ENCODE measurements around the gene EXOC3L1. TPM values are rescaled to one million over a fixed set of nuclear protein-coding genes. Genes with fewer than 3 reads are reported as not detected.

The EXOC3L1 gene
- total RNA-seq, 2 experiments from 2014 or later: not detected

DNA sequence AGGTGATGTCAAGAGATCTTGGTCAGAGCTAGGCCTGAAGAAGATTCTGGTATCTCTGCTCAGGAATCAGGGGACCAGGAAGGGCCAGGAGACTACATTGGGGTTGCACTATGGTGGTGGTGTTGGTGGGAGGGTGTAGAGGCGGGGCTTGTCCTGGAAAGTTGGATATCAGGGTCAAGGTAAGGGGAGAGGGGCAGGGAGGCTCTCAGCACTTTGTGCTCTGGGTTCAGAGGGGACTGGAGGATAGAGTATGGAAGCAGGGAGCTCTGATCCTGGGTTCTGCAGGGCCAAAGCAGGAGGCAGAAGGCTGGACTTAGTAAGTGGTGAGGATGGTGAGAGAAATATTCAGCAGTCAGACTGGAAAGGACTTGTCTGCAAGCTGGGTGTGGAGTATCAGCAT, 16.6 kb downstream of the EXOC3L1 start:
- H3K4me1 ChIP-seq (ENCODE audit: insufficient read depth, low read length, poor library complexity, severe bottlenecking): peaks cover 28% of the 10 kb centered on the region
- H3K4me3 ChIP-seq (ENCODE audit: low read depth, low read length, poor library complexity, severe bottlenecking): no peak overlapping the region
- H4K20me1 ChIP-seq (ENCODE audit: insufficient read depth, low read length): no peaks in the 10 kb centered on the region
- intact Hi-C loops (cut with micrococcal nuclease; ENCODE audit: unreplicated experiment): no loop called here
- no peaks in the 10 kb centered on the region for H3K79me2 ChIP-seq (ENCODE audit: insufficient read depth, low read depth, low read length)
- H2AFZ ChIP-seq (ENCODE audit: low read length): no peak overlapping the region
- DNase-seq (ENCODE audit: low spot score): no peak
- no peak overlapping the region for H3K4me2 ChIP-seq (ENCODE audit: low read length)
- H3K9me3 ChIP-seq (ENCODE audit: low read length): no peaks in the 10 kb centered on the region
- H3K36me3 ChIP-seq (ENCODE audit: insufficient read depth, low read length): no peaks in the 10 kb centered on the region
- no peaks in the 10 kb centered on the region for H3K9me2 ChIP-seq (ENCODE audit: insufficient read depth, low read length)
- ChIA-PET POLR2A (interaction anchor here (0.6 kb wide), 1 partner anchor 118 kb away, joined by 6 read pairs; no protein-coding TSS in a partner anchor), CTCF (ENCODE audit: unreplicated experiment) (no interaction called here)
- no peak for TF ChIP-seq EZH2phosphoT487 (IDR thresholded peaks at IDR 0.05; ENCODE audit: borderline replicate concordance, low read depth, low read length)
- TF ChIP-seq, protein P1, sequence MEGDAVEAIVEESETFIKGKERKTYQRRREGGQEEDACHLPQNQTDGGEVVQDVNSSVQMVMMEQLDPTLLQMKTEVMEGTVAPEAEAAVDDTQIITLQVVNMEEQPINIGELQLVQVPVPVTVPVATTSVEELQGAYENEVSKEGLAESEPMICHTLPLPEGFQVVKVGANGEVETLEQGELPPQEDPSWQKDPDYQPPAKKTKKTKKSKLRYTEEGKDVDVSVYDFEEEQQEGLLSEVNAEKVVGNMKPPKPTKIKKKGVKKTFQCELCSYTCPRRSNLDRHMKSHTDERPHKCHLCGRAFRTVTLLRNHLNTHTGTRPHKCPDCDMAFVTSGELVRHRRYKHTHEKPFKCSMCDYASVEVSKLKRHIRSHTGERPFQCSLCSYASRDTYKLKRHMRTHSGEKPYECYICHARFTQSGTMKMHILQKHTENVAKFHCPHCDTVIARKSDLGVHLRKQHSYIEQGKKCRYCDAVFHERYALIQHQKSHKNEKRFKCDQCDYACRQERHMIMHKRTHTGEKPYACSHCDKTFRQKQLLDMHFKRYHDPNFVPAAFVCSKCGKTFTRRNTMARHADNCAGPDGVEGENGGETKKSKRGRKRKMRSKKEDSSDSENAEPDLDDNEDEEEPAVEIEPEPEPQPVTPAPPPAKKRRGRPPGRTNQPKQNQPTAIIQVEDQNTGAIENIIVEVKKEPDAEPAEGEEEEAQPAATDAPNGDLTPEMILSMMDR (conservative IDR thresholded peaks at IDR 0.05; ENCODE audit: low read length): no peak
- no peak overlapping the region for H3K27ac ChIP-seq (ENCODE audit: low read depth, low read length, poor library complexity, severe bottlenecking)
- no TSS peak for BruUV-seq (replicated peaks)

GRCh38 chr16:67170949-67171649, 18.8 kb downstream of the EXOC3L1 start:
- H3K4me1 ChIP-seq (ENCODE audit: insufficient read depth, low read length, poor library complexity, severe bottlenecking): peaks cover 25% of the 10 kb centered on the region
- H3K36me3 ChIP-seq (ENCODE audit: insufficient read depth, low read length): no peaks in the 10 kb centered on the region
- H3K79me2 ChIP-seq (ENCODE audit: insufficient read depth, low read depth, low read length): no peaks in the 10 kb centered on the region
- no TSS peak for BruUV-seq (replicated peaks)
- no peak for DNase-seq (ENCODE audit: low spot score)
- H3K27ac ChIP-seq (ENCODE audit: low read depth, low read length, poor library complexity, severe bottlenecking): no peak overlapping the region
- peak overlapping the region; percentile 52 for H3K4me2 ChIP-seq (ENCODE audit: low read length)
- TF ChIP-seq, protein P1 (conservative IDR thresholded peaks at IDR 0.05; ENCODE audit: low read length): no peak
- no peak for TF ChIP-seq EZH2phosphoT487 (IDR thresholded peaks at IDR 0.05; ENCODE audit: borderline replicate concordance, low read depth, low read length)
- CTCF ChIA-PET (ENCODE audit: unreplicated experiment): no interaction called here
- no peak overlapping the region for H2AFZ ChIP-seq (ENCODE audit: low read length)
- POLR2A ChIA-PET: no interaction called here
- H4K20me1 ChIP-seq (ENCODE audit: insufficient read depth, low read length): no peaks in the 10 kb centered on the region
- H3K4me3 ChIP-seq (ENCODE audit: low read depth, low read length, poor library complexity, severe bottlenecking): peak overlapping the region; percentile 38
- intact Hi-C loops (cut with micrococcal nuclease; ENCODE audit: unreplicated experiment): no loop called here
- H3K9me3 ChIP-seq (ENCODE audit: low read length): no peaks in the 10 kb centered on the region
- H3K9me2 ChIP-seq (ENCODE audit: insufficient read depth, low read length): no peaks in the 10 kb centered on the region

Measured in OCI-LY7 (cell line).